Measurements from ENCODE around the gene ANKRD49.

Gene ANKRD49

GRCh38 chr11:94526645-94527438, 33.1 kb downstream of the ANKRD49 start:
- no peak for TF ChIP-seq CTCF (IDR thresholded peaks at IDR 0.05; ENCODE audit: insufficient read depth, low read depth, low read length, missing control alignments)
- no peak overlapping the region for H3K4me3 ChIP-seq (ENCODE audit: low read depth, low read length)
- no peak for DNase-seq (ENCODE audit: low read depth)

GRCh38 chr11:94528551-94528950, 34.8 kb downstream of the ANKRD49 start:
- no peak for DNase-seq (ENCODE audit: low read depth)
- no peak for TF ChIP-seq CTCF (IDR thresholded peaks at IDR 0.05; ENCODE audit: insufficient read depth, low read depth, low read length, missing control alignments)
- H3K4me3 ChIP-seq (ENCODE audit: low read depth, low read length) = no peak overlapping the region

- TF ChIP-seq CTCF (IDR thresholded peaks at IDR 0.05; ENCODE audit: insufficient read depth, low read depth, low read length, missing control alignments) = no peak
Observed at GRCh38 chr11:94532211-94532610, 38.4 kb downstream of the ANKRD49 start.

GRCh38 chr11:94533206-94533605, 39.4 kb downstream of the ANKRD49 start:
- TF ChIP-seq CTCF (IDR thresholded peaks at IDR 0.05; ENCODE audit: insufficient read depth, low read depth, low read length, missing control alignments) = no peak
- DNase-seq (ENCODE audit: low read depth) = no peak
- no peak overlapping the region for H3K4me3 ChIP-seq (ENCODE audit: low read depth, low read length)

More at GRCh38 chr11:94532211-94532610, 38.4 kb downstream of the ANKRD49 start:
- H3K4me3 ChIP-seq (ENCODE audit: low read depth, low read length) = no peak overlapping the region
- no peak for DNase-seq (ENCODE audit: low read depth)

- no peak for DNase-seq (ENCODE audit: low read depth)
- no peak overlapping the region for H3K4me3 ChIP-seq (ENCODE audit: low read depth, low read length)
- TF ChIP-seq CTCF (IDR thresholded peaks at IDR 0.05; ENCODE audit: insufficient read depth, low read depth, low read length, missing control alignments) = no peak
Observed at GRCh38 chr11:94533696-94534630, 40.2 kb downstream of the ANKRD49 start.

- no peak for TF ChIP-seq CTCF (IDR thresholded peaks at IDR 0.05; ENCODE audit: insufficient read depth, low read depth, low read length, missing control alignments)
- DNase-seq (ENCODE audit: low read depth) = no peak
- no peak overlapping the region for H3K4me3 ChIP-seq (ENCODE audit: low read depth, low read length)
Observed at GRCh38 chr11:94536386-94536785, 42.6 kb downstream of the ANKRD49 start.
